C4-2B (cell line): ENCODE data around the gene CEP20.

ENCODE experiments used
- ZFX ChIP-seq: fragments of 450-650 bp; IDR thresholded peaks from 2 replicates; pipeline ENCODE4 v1.6.1; 2017
- TF ChIP-seq, protein P1 (sequence below): fragments of 450-650 bp; conservative IDR thresholded peaks from 2 replicates; pipeline ENCODE4 v1.5.1; 2017; ENCODE audit warnings: mild to moderate bottlenecking

DNA sequence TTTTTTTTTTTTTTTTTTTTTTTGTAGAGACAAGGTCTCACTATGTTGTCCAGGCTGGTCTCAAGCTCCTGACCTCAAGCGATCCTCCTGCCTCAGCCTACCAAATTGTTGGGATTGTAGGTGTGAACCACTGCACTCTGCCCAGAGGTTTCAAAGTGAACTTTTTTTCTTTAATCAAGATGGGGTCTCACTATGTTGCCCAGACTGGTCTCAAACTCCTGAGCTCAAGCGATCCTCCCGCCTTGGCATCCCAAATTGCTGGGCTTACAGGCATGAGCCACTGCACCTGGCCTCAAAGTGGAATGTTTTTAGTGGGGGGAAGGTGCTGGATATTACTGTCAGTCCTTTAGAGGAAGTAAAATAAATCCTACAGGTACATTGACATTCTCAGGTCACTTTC is 12.0 kb upstream of the CEP20 start:
- TF ChIP-seq, protein P1, sequence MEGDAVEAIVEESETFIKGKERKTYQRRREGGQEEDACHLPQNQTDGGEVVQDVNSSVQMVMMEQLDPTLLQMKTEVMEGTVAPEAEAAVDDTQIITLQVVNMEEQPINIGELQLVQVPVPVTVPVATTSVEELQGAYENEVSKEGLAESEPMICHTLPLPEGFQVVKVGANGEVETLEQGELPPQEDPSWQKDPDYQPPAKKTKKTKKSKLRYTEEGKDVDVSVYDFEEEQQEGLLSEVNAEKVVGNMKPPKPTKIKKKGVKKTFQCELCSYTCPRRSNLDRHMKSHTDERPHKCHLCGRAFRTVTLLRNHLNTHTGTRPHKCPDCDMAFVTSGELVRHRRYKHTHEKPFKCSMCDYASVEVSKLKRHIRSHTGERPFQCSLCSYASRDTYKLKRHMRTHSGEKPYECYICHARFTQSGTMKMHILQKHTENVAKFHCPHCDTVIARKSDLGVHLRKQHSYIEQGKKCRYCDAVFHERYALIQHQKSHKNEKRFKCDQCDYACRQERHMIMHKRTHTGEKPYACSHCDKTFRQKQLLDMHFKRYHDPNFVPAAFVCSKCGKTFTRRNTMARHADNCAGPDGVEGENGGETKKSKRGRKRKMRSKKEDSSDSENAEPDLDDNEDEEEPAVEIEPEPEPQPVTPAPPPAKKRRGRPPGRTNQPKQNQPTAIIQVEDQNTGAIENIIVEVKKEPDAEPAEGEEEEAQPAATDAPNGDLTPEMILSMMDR, result no peak
- TF ChIP-seq ZFX, result no peak
